GM12878 (cell line): Measurements from ENCODE around the gene EIF4B. TPM values are rescaled to one million over a fixed set of nuclear protein-coding genes. Genes with fewer than 3 reads are reported as not detected.

Experiments
- ATAC-seq: fragments of 200-7000 bp; cut with Tn5 transposase; 3 replicates; pipeline ENCODE4 v1.9.1; 2020; ENCODE audit warnings: mild to moderate bottlenecking, moderate library complexity
- BruUV-seq: library from RNA; stranded (reverse); fragments of 400-500 nt; replicated peaks from 2 replicates; lab custom pipeline; 2021; lab: Mats Ljungman, UMichigan
- CTCF ChIA-PET: fragments of 300-600 bp; sonication (Branson Sonifier 250); formaldehyde crosslinking; extraction: SDS; loops from one replicate; lab custom pipeline; 2021; ENCODE audit warnings: inconsistent platforms; lab: Yijun Ruan, JAX
- POLR2A ChIA-PET: fragments of 350-600 bp; formaldehyde crosslinking; extraction: SDS; loops from one replicate; lab custom pipeline; 2021; ENCODE audit warnings: inconsistent platforms; lab: Charles Lee
- RAD21 ChIA-PET: fragments of 300-600 bp; sonication (Branson Sonifier 250); formaldehyde crosslinking; loops from one replicate; lab custom pipeline; 2023; ENCODE audit warnings: antibody characterized with exemption; ENCODE audit not compliant: unreplicated experiment; lab: Charles Lee
- SMC1A ChIA-PET: fragments of 300-600 bp; sonication (Branson Sonifier 250); formaldehyde crosslinking; loops from one replicate; lab custom pipeline; 2023; ENCODE audit not compliant: unreplicated experiment, uncharacterized antibody; lab: Charles Lee
- DNase-seq: peaks from one replicate; pipeline ENCODE4 v3.0.0-alpha.2; 2011; ENCODE audit warnings: low read depth, low spot score
- FAIRE-seq: peaks from 3 replicates; lab custom pipeline; 2011; peaks lifted over from hg19 to GRCh38; lab: Jason Lieb, UNC
- H2AFZ ChIP-seq: 2 replicates; pipeline ENCODE4 v1.6.0; 2011; ENCODE audit warnings: low read depth, low read length, control low read depth; ENCODE audit not compliant: control insufficient read depth
- H3K27ac ChIP-seq: 2 replicates; pipeline ENCODE4 v1.5.1; 2011; ENCODE audit warnings: control low read depth; ENCODE audit not compliant: control insufficient read depth, insufficient read depth
- H3K27me3 ChIP-seq, 2 experiments: replicated peaks in 1 of 2; 2 replicates each; pipeline versions ENCODE4 v1.6.0 to v1.6.1; 2011; ENCODE audit warnings: low read length in 1 of 2; ENCODE audit not compliant: control insufficient read depth in 2 of 2, insufficient read depth in 2 of 2
- H3K36me3 ChIP-seq, 2 experiments: 2 replicates each; pipeline ENCODE4 v1.5.1; 2011; ENCODE audit warnings: low read length in 1 of 2; ENCODE audit not compliant: control insufficient read depth in 2 of 2, insufficient read depth in 2 of 2
- H3K4me1 ChIP-seq: 2 replicates; pipeline ENCODE4 v1.6.1; 2011; ENCODE audit warnings: mild to moderate bottlenecking, low read length, moderate library complexity, mixed read lengths; ENCODE audit not compliant: control insufficient read depth, insufficient read depth
- H3K4me2 ChIP-seq: 2 replicates; pipeline ENCODE4 v1.6.0; 2011; ENCODE audit warnings: control low read depth; ENCODE audit not compliant: control insufficient read depth, insufficient read depth
- H3K4me3 ChIP-seq: fragments of 200-600 bp; sonication (generic); 2 replicates; pipeline ENCODE4 v1.5.1; 2016
- H3K79me2 ChIP-seq: 2 replicates; pipeline ENCODE4 v1.6.0; 2011; ENCODE audit warnings: low read length; ENCODE audit not compliant: control insufficient read depth, insufficient read depth
- H3K9ac ChIP-seq: 2 replicates; pipeline ENCODE4 v1.8.0; 2011; ENCODE audit warnings: low read length, control low read depth, mixed read lengths; ENCODE audit not compliant: control insufficient read depth, insufficient read depth
- H3K9me3 ChIP-seq: replicated peaks from 3 replicates; pipeline ENCODE4 v1.5.1; 2011; ENCODE audit warnings: mild to moderate bottlenecking, low read length; ENCODE audit not compliant: control insufficient read depth, insufficient read depth
- H4K20me1 ChIP-seq: 2 replicates; pipeline ENCODE4 v1.6.0; 2011; ENCODE audit not compliant: control insufficient read depth, insufficient read depth
- EZH2 ChIP-seq: IDR thresholded peaks from 2 replicates; pipeline ENCODE4 v1.6.1; 2012; ENCODE audit warnings: low read depth, mild to moderate bottlenecking, control low read depth, inconsistent platforms, low read length, borderline replicate concordance; ENCODE audit not compliant: control insufficient read depth
- HSF1 ChIP-seq: fragments of 150-350 bp; IDR thresholded peaks from 2 replicates; pipeline ENCODE4 v1.6.1; 2014; ENCODE audit warnings: mild to moderate bottlenecking, low read depth, low read length
- MYB ChIP-seq: fragments of 150-350 bp; IDR thresholded peaks from 2 replicates; pipeline ENCODE4 v1.6.1; 2014; ENCODE audit warnings: mild to moderate bottlenecking, low read depth, low read length, borderline replicate concordance
- SPI1 ChIP-seq: IDR thresholded peaks from 2 replicates; pipeline ENCODE4 v1.6.1; 2011; ENCODE audit warnings: low read depth, mild to moderate bottlenecking, low read length, moderate library complexity, borderline replicate concordance; ENCODE audit not compliant: insufficient read depth
- WGBS: methylation state at CpG from one replicate; pipeline ENCODE4 v1.1.6; 2016; ENCODE audit warnings: low lambda C conversion rate; ENCODE audit not compliant: insufficient replicate concordance, insufficient coverage; ENCODE audit errors: missing lambda C conversion rate; 5-methylcytosine and 5-hydroxymethylcytosine counted together
- in situ Hi-C: fragments of 300-500 bp; cut with MboI; formaldehyde crosslinking; loops from 9 replicates; pipeline ENCODE4 v1.14.3; 2018; ENCODE audit warnings: mixed read lengths
- intact Hi-C: fragments of 100-400 bp; cut with micrococcal nuclease; formaldehyde crosslinking; loops from one replicate; pipeline ENCODE4 v1.14.2; 2022; ENCODE audit not compliant: unreplicated experiment
- polyA plus RNA-seq, 11 experiments: library from polyadenylated mRNA; depleted of rRNA in 4 of 11; unstranded in 6 of 11; stranded (reverse) in 5 of 11; fragments of >200 nt; fragmentation: Nextera tagmentation in 4 of 11; fragmentation: Illumina TruSeq in 1 of 11; extraction: Ambion mirVana in 4 of 11; extraction: Trizol in 1 of 11; gene quantifications; 1 replicate in 1 of 11; 2 replicates in 10 of 11; pipeline versions ENCODE4 v1.2.1 to v1.2.3, GENCODE V29; 2011 to 2016; ENCODE audit warnings: inconsistent platforms in 2 of 11, missing spikeins in 2 of 11, low read depth in 1 of 11
- total RNA-seq, 4 experiments: library from RNA; depleted of rRNA in 3 of 4; stranded (reverse); fragments of >200 nt in 3 of 4; fragmentation: Illumina TruSeq in 1 of 4; extraction: Trizol in 1 of 4; gene quantifications; 2 replicates each; pipeline versions ENCODE4 v1.2.1 to v1.2.3, GENCODE V29; 2013 to 2021

EIF4B gene
- total and polyA plus RNA-seq, 10 of the 15 experiments (the other 5 are each of a cell fraction or from before 2014, with no cell fraction given), result 123 to 752 (median 431) TPM

GRCh38 chr12:52956987-52957386 is 49.3 kb upstream of the EIF4B start:
- Histone ChIP-seq H3K27ac (no peak overlapping the region), H3K9ac (no peak overlapping the region)
- ChIA-PET SMC1A (interaction anchor here (1.1 kb wide), 1 partner anchor 72 kb away, joined by 3 read pairs; no protein-coding TSS in a partner anchor), RAD21 (interaction anchor here (1.0 kb wide), 1 partner anchor 72 kb away, joined by 3 read pairs; no protein-coding TSS in a partner anchor), POLR2A (no interaction called here)
- 3% methylated on average over 5 of the region's 5 CpGs for WGBS
- TF ChIP-seq SPI1, result peak; percentile 47; the same call in 1 of the 2 replicates
- TF ChIP-seq MYB, result no peak
- TF ChIP-seq, all 136 proteins: peak for 1
- no peaks in the 10 kb centered on the region for H3K27me3 ChIP-seq
- H3K4me3 ChIP-seq, result no peak overlapping the region
- H3K9me3 ChIP-seq, result no peaks in the 10 kb centered on the region
- H2AFZ ChIP-seq, result no peak overlapping the region; the same call in 1 of the 2 replicates
- no TSS peak for BruUV-seq
- ATAC-seq (0 out of 3 replicates have a peak, but pooled peaks have one; percentile 17), DNase-seq (no peak), FAIRE-seq (no peak)
- CTCF ChIA-PET, result interaction anchor here (1.6 to 2.5 kb wide), 2 partner anchors 24 to 72 kb away, joined by 8 to 9 read pairs; no protein-coding TSS in a partner anchor
- H3K4me1 ChIP-seq, result no peaks in the 10 kb centered on the region
- in situ Hi-C loops (no loop called here), intact Hi-C loops (no loop called here)
- no peak overlapping the region for H3K4me2 ChIP-seq
- H4K20me1 ChIP-seq, result no peaks in the 10 kb centered on the region
- no peaks in the 10 kb centered on the region for H3K79me2 ChIP-seq
- H3K36me3 ChIP-seq, result no peaks in the 10 kb centered on the region

GRCh38 chr12:52964556-52965336 is 41.5 kb upstream of the EIF4B start:
- Histone ChIP-seq H3K27ac (no peak overlapping the region), H3K79me2 (no peaks in the 10 kb centered on the region), H3K36me3 (no peaks in the 10 kb centered on the region), H3K4me3 (no peak overlapping the region), H2AFZ (no peak overlapping the region), H3K4me2 (no peak overlapping the region), H3K27me3 (no peaks in the 10 kb centered on the region), H4K20me1 (no peaks in the 10 kb centered on the region), H3K9me3 (no peaks in the 10 kb centered on the region), H3K4me1 (no peaks in the 10 kb centered on the region), H3K9ac (no peak overlapping the region)
- ChIA-PET SMC1A (no interaction called here), RAD21 (no interaction called here), CTCF (interaction anchor here (0.6 to 1.8 kb wide), 4 partner anchors 15 to 1426 kb away, joined by 3 to 9 read pairs (median 6); no protein-coding TSS in a partner anchor), POLR2A (no interaction called here)
- 36% methylated on average over 19 of the region's 19 CpGs for WGBS
- BruUV-seq, result no TSS peak
- in situ Hi-C loops, result no loop called here
- intact Hi-C loops, result no loop called here
- TF ChIP-seq EZH2 (no peak), HSF1 (no peak)
- DNase-seq, result no peak
- ATAC-seq, result no peak
- no peak for FAIRE-seq
